HL-60 (cell line): ENCODE data around the gene AP2A1.

Experiments
- CTCF ChIP-seq: IDR thresholded peaks from one replicate; pipeline ENCODE4 v1.5.1; 2011; ENCODE audit warnings: low read length, control low read depth, inconsistent platforms; ENCODE audit not compliant: insufficient read depth
- POLR2AphosphoS5 ChIP-seq: IDR thresholded peaks from 2 replicates; pipeline ENCODE4 v1.6.1; 2012; ENCODE audit warnings: low read depth
- REST ChIP-seq: IDR thresholded peaks from 2 replicates; pipeline ENCODE4 v1.6.1; 2012; ENCODE audit warnings: low read depth; ENCODE audit not compliant: insufficient replicate concordance

GRCh38 chr19:49809941-49810389, 43.2 kb downstream of the AP2A1 start:
- TF ChIP-seq CTCF (no peak), POLR2AphosphoS5 (no peak), REST (no peak)
